Hepatocyte (in vitro differentiated cells): ENCODE data around the gene SIPA1. TPM values are rescaled to one million over a fixed set of nuclear protein-coding genes. Genes with fewer than 3 reads are reported as not detected.

Experiments
- DNase-seq: peaks from one replicate; pipeline ENCODE4 v3.0.0-alpha.2; 2016; ENCODE audit warnings: low spot score
- H2AFZ ChIP-seq: fragments of 200-600 bp; sonication (generic); 2 replicates; pipeline ENCODE4 v1.6.0; 2016; ENCODE audit warnings: antibody characterized with exemption, mild to moderate bottlenecking
- H3K27ac ChIP-seq: fragments of 200-600 bp; sonication (generic); 2 replicates; pipeline ENCODE4 v1.5.1; 2016; ENCODE audit warnings: mild to moderate bottlenecking
- H3K27me3 ChIP-seq: fragments of 200-600 bp; sonication (generic); 2 replicates; pipeline ENCODE4 v1.6.1; 2016
- H3K36me3 ChIP-seq: fragments of 200-600 bp; sonication (generic); replicated peaks from 2 replicates; pipeline ENCODE4 v1.5.1; 2016; ENCODE audit warnings: low read depth; ENCODE audit not compliant: insufficient read depth
- H3K4me1 ChIP-seq: fragments of 200-600 bp; sonication (generic); 2 replicates; pipeline ENCODE4 v1.5.1; 2016; ENCODE audit warnings: mild to moderate bottlenecking, moderate library complexity; ENCODE audit not compliant: insufficient read depth
- H3K4me2 ChIP-seq: fragments of 200-600 bp; sonication (generic); 2 replicates; pipeline ENCODE4 v1.6.0; 2016
- H3K4me3 ChIP-seq: fragments of 200-600 bp; sonication (generic); 2 replicates; pipeline ENCODE4 v1.5.1; 2016; ENCODE audit warnings: mild to moderate bottlenecking
- H3K79me2 ChIP-seq: fragments of 200-600 bp; sonication (generic); 2 replicates; pipeline ENCODE4 v1.6.0; 2017; ENCODE audit warnings: mild to moderate bottlenecking
- H3K9me2 ChIP-seq: fragments of 200-600 bp; sonication (generic); replicated peaks from 2 replicates; pipeline ENCODE4 v1.6.0; 2017; ENCODE audit warnings: mild to moderate bottlenecking; ENCODE audit not compliant: insufficient read depth
- H3K9me3 ChIP-seq: fragments of 200-600 bp; sonication (generic); 2 replicates; pipeline ENCODE4 v1.5.1; 2016; ENCODE audit warnings: low read depth, mild to moderate bottlenecking
- H4K20me1 ChIP-seq: fragments of 200-600 bp; sonication (generic); 2 replicates; pipeline ENCODE4 v1.6.0; 2016; ENCODE audit warnings: mild to moderate bottlenecking; ENCODE audit not compliant: insufficient read depth, poor library complexity, severe bottlenecking
- EZH2 ChIP-seq: fragments of 200-600 bp; sonication (generic); IDR thresholded peaks from 2 replicates; pipeline ENCODE4 v1.6.1; 2016; ENCODE audit warnings: antibody characterized with exemption, mild to moderate bottlenecking, borderline replicate concordance
- EZH2phosphoT487 ChIP-seq: fragments of 200-600 bp; sonication (generic); IDR thresholded peaks from one replicate; pipeline ENCODE4 v1.6.1; 2018; ENCODE audit warnings: antibody characterized with exemption, mild to moderate bottlenecking, low read depth, moderate library complexity; ENCODE audit not compliant: unreplicated experiment, severe bottlenecking
- WGBS: methylation state at CpG from one replicate; pipeline ENCODE4 v1.1.6; 2016; ENCODE audit warnings: low lambda C conversion rate; ENCODE audit errors: missing lambda C conversion rate; 5-methylcytosine and 5-hydroxymethylcytosine counted together
- polyA plus RNA-seq: library from polyadenylated mRNA; unstranded; fragments of >200 nt; fragmentation: Nextera tagmentation; extraction: Ambion mirVana; gene quantifications from 2 replicates; pipeline ENCODE4 v1.2.1, GENCODE V29; 2016
- total RNA-seq: library from RNA; depleted of rRNA; stranded (reverse); fragments of >200 nt; gene quantifications from 2 replicates; pipeline ENCODE4 v1.2.3, GENCODE V29; 2014
- TF ChIP-seq, protein P1 (sequence below): fragments of 200-600 bp; sonication (generic); IDR thresholded peaks from 2 replicates; pipeline ENCODE4 v1.5.1; 2016; ENCODE audit warnings: antibody characterized with exemption, mild to moderate bottlenecking; ENCODE audit not compliant: poor library complexity

The SIPA1 gene
- total and polyA plus RNA-seq, 2 experiments from 2014 or later = 15.6 to 42.9 TPM

DNA sequence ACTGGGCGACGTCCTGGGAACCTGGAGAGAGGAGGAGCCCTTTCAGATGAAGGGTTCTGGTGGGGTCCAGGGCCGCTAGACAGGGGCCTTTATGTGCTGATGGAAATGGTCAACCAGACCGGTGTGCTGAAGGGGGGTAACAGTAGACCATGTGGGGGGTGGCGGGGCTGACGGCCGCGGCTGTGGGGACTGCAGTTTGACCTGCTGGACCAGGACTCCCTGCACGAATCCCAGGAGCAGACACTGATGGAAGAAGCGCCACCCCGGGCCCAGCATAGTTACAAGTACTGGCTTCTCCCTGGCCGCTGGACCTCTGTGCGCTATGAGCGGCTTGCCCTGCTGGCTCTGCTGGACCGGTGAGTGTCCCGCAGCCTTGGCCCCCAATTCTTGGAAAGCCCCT is 15.9 kb upstream of the SIPA1 start:
- no peaks in the 10 kb centered on the region for H3K36me3 ChIP-seq
- H3K27me3 ChIP-seq = no peaks in the 10 kb centered on the region
- H2AFZ ChIP-seq = no peak overlapping the region
- no peaks in the 10 kb centered on the region for H3K9me2 ChIP-seq
- no peak for DNase-seq
- 99% methylated on average over 11 of the region's 16 CpGs for WGBS
- H3K79me2 ChIP-seq = peaks cover 18% of the 10 kb centered on the region
- H3K4me3 ChIP-seq = no peak overlapping the region
- no peak overlapping the region for H3K27ac ChIP-seq
- no peaks in the 10 kb centered on the region for H3K4me1 ChIP-seq
- TF ChIP-seq EZH2phosphoT487 = no peak
- no peaks in the 10 kb centered on the region for H3K9me3 ChIP-seq
- no peak overlapping the region for H3K4me2 ChIP-seq
- peaks cover under 1% of the 10 kb centered on the region for H4K20me1 ChIP-seq

DNA sequence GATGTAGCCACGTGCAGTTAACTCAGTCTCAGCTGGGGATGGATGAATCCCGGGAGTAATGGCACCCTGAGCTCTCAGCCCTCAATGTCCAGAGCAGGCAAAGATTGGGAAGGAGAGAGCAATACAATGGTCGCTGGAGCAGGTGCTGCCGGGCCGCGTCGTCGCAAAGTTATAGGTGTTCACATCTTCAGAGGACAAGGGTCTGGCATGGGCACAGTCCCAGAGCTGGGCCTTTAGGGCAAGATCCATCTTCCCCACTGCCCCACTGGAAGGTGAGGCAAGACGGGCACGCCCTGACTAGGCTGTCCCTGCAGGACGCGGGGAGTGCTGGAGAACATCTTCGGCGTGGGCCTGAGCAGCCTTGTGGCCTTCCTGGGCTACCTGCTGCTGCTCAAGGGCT is 14.7 kb upstream of the SIPA1 start:
- H3K27ac ChIP-seq = no peak overlapping the region
- no peaks in the 10 kb centered on the region for H3K36me3 ChIP-seq
- 97% methylated on average over 14 of the region's 14 CpGs for whole genome bisulfite sequencing
- H3K4me2 ChIP-seq = no peak overlapping the region
- H3K9me2 ChIP-seq = no peaks in the 10 kb centered on the region
- no peaks in the 10 kb centered on the region for H4K20me1 ChIP-seq
- no peaks in the 10 kb centered on the region for H3K9me3 ChIP-seq
- H2AFZ ChIP-seq = no peak overlapping the region
- no peak for DNase-seq
- TF ChIP-seq EZH2 (no peak), EZH2phosphoT487 (no peak)
- TF ChIP-seq, protein P1, sequence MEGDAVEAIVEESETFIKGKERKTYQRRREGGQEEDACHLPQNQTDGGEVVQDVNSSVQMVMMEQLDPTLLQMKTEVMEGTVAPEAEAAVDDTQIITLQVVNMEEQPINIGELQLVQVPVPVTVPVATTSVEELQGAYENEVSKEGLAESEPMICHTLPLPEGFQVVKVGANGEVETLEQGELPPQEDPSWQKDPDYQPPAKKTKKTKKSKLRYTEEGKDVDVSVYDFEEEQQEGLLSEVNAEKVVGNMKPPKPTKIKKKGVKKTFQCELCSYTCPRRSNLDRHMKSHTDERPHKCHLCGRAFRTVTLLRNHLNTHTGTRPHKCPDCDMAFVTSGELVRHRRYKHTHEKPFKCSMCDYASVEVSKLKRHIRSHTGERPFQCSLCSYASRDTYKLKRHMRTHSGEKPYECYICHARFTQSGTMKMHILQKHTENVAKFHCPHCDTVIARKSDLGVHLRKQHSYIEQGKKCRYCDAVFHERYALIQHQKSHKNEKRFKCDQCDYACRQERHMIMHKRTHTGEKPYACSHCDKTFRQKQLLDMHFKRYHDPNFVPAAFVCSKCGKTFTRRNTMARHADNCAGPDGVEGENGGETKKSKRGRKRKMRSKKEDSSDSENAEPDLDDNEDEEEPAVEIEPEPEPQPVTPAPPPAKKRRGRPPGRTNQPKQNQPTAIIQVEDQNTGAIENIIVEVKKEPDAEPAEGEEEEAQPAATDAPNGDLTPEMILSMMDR = no peak
- H3K4me3 ChIP-seq = no peak overlapping the region
- H3K4me1 ChIP-seq = no peaks in the 10 kb centered on the region
- no peaks in the 10 kb centered on the region for H3K27me3 ChIP-seq
- H3K79me2 ChIP-seq = peaks cover 6% of the 10 kb centered on the region

DNA sequence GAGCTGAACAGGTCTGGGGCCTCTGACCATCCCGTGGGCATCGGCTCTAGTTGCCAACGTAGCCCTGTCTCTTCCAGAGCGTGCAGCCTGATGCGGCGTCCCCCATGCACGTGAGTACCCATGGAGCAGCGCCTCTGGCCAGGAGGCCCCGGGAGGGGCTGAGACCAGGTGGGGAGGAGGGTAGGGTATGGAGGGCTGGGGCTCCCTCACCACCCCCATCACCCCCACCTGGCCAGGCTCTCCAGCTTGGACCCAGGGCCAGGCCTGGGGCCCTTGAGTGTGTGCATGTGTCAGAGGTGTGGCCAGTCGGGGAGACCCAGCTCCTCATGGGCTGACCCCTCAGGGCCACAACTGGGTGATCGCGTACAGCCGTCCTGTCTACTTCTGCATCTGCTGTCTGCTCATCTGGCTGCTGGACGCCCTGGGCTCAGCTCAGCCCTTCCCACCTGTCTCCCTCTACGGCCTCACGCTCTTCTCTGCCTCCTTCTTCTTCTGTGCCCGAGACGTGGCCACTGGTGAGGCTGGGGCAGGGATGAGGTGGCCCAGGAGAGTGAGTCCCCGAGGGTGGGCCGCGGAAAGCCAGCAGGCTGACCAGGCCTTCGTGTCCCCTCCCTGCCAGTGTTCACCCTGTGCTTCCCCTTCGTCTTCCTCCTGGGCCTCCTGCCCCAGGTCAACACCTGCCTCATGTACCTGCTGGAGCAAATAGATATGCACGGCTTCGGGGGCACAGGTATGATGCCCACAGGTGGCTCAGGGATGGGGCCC is 13.9 kb upstream of the SIPA1 start:
- no peak overlapping the region for H3K27ac ChIP-seq
- H4K20me1 ChIP-seq = no peaks in the 10 kb centered on the region
- no peaks in the 10 kb centered on the region for H3K27me3 ChIP-seq
- no peaks in the 10 kb centered on the region for H3K9me3 ChIP-seq
- no peaks in the 10 kb centered on the region for H3K36me3 ChIP-seq
- no peaks in the 10 kb centered on the region for H3K4me1 ChIP-seq
- H3K79me2 ChIP-seq = no peaks in the 10 kb centered on the region
- H3K4me3 ChIP-seq = no peak overlapping the region
- 96% methylated on average over 19 of the region's 25 CpGs for WGBS
- H2AFZ ChIP-seq = no peak overlapping the region
- DNase-seq = no peak
- TF ChIP-seq EZH2phosphoT487 (no peak), EZH2 (no peak)
- TF ChIP-seq, protein P1 = no peak
- H3K4me2 ChIP-seq = no peak overlapping the region
- H3K9me2 ChIP-seq = no peaks in the 10 kb centered on the region

DNA sequence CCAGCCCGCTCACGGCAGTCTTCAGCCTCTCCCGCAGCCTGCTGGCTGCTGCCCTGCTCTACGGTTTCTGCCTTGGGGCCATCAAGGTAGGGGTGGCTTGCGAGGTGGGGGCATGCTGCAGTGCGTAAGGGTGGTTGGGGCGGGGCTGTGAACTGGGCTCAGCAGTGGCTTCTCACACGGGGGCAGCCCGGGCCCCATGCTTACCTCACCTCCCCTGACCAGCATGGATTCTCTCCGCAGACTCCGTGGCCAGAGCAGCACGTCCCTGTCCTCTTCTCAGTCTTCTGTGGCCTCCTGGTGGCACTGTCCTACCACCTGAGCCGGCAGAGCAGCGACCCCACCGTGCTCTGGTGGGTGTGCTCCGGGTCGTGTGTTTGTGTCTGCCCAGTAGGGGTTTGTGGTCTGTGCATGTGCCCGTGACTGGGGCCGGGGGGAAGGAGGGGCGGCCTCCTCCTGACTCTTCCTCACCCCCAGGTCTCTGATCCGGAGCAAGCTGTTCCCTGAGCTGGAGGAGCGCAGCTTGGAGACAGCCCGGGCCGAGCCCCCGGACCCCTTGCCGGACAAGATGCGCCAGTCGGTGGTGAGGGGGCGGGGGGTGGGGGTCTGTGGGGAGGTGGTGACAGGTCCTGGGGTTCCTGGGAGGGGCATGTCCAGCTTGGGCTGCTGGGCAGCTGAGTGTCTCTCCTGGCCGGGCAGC is 12.8 kb upstream of the SIPA1 start:
- no peaks in the 10 kb centered on the region for H4K20me1 ChIP-seq
- no peaks in the 10 kb centered on the region for H3K79me2 ChIP-seq
- no peak overlapping the region for H3K27ac ChIP-seq
- H3K9me3 ChIP-seq = no peaks in the 10 kb centered on the region
- H3K27me3 ChIP-seq = no peaks in the 10 kb centered on the region
- no peaks in the 10 kb centered on the region for H3K36me3 ChIP-seq
- no peak overlapping the region for H2AFZ ChIP-seq
- TF ChIP-seq EZH2 (no peak), EZH2phosphoT487 (no peak)
- TF ChIP-seq, protein P1 = no peak
- H3K9me2 ChIP-seq = no peaks in the 10 kb centered on the region
- no peak overlapping the region for H3K4me2 ChIP-seq
- no peaks in the 10 kb centered on the region for H3K4me1 ChIP-seq
- 90% methylated on average over 27 of the region's 30 CpGs for WGBS
- no peak overlapping the region for H3K4me3 ChIP-seq
- no peak for DNase-seq
